CD4-positive, alpha-beta T cell treated with Interleukin-21 for 1 hour (primary cell): ENCODE results near the gene THBS2.
"Not testable (repeated sequence)": the region's sequence is repeated elsewhere in the genome, so short reads cannot be mapped to it uniquely, and the experiment has no call there.

Experiments used
- DNase-seq: peaks from one replicate; pipeline ENCODE4 v3.0.0-alpha.2; 2020

THBS2 gene

GRCh38 chr6:169253337-169254238 lies at the start of gene THBS2:
Gene THBS2, minus strand, starts transcription at chr6:169253846. Its CDS starts 3,062 bp downstream, at chr6:169250784.
- DNase-seq: no peak

- no peak for DNase-seq
Observed at GRCh38 chr6:169302716-169303115, 49.1 kb upstream of the THBS2 start.

- no peak for DNase-seq
Observed at GRCh38 chr6:169302255-169302654, 48.6 kb upstream of the THBS2 start.

- no peak for DNase-seq
Observed at GRCh38 chr6:169300916-169301315, 47.3 kb upstream of the THBS2 start.

- not testable (repeated sequence) for DNase-seq
Observed at GRCh38 chr6:169298626-169299025, 45.0 kb upstream of the THBS2 start.

- no peak for DNase-seq
Observed at GRCh38 chr6:169296622-169297021, 43.0 kb upstream of the THBS2 start.

GRCh38 chr6:169296170-169296569 lies 42.5 kb upstream of the THBS2 start:
- DNase-seq: no peak

- no peak for DNase-seq
Observed at GRCh38 chr6:169293196-169293595, 39.5 kb upstream of the THBS2 start.

GRCh38 chr6:169292338-169293124 lies 38.9 kb upstream of the THBS2 start:
- DNase-seq: no peak

- no peak for DNase-seq
Observed at GRCh38 chr6:169291646-169292337, 38.1 kb upstream of the THBS2 start.

- no peak for DNase-seq
Observed at GRCh38 chr6:169291148-169291547, 37.5 kb upstream of the THBS2 start.

GRCh38 chr6:169289619-169290339 lies 36.1 kb upstream of the THBS2 start:
- no peak for DNase-seq

GRCh38 chr6:169289257-169289618 lies 35.6 kb upstream of the THBS2 start:
- DNase-seq: no peak

- DNase-seq: no peak
Observed at GRCh38 chr6:169288591-169288990, 34.9 kb upstream of the THBS2 start.

GRCh38 chr6:169287675-169288074 lies 34.0 kb upstream of the THBS2 start:
- no peak for DNase-seq

- no peak for DNase-seq
Observed at GRCh38 chr6:169286961-169287360, 33.3 kb upstream of the THBS2 start.

GRCh38 chr6:169285165-169285564 lies 31.5 kb upstream of the THBS2 start:
- no peak for DNase-seq

GRCh38 chr6:169283924-169284323 lies 30.3 kb upstream of the THBS2 start:
- DNase-seq: no peak

- no peak for DNase-seq
Observed at GRCh38 chr6:169282043-169282442, 28.4 kb upstream of the THBS2 start.

- no peak for DNase-seq
Observed at GRCh38 chr6:169277619-169278018, 24.0 kb upstream of the THBS2 start.

GRCh38 chr6:169274781-169275180 lies 21.1 kb upstream of the THBS2 start:
- DNase-seq: no peak

- no peak for DNase-seq
Observed at GRCh38 chr6:169273511-169273910, 19.9 kb upstream of the THBS2 start.

GRCh38 chr6:169271877-169272216 lies 18.2 kb upstream of the THBS2 start:
- DNase-seq: no peak
